Measurements from ENCODE around the gene CREG1. TPM values are rescaled to one million over a fixed set of nuclear protein-coding genes. Genes with fewer than 3 reads are reported as not detected.

CREG1 gene
- total RNA-seq, 1 experiment from 2014 or later: 21.7 TPM

DNA sequence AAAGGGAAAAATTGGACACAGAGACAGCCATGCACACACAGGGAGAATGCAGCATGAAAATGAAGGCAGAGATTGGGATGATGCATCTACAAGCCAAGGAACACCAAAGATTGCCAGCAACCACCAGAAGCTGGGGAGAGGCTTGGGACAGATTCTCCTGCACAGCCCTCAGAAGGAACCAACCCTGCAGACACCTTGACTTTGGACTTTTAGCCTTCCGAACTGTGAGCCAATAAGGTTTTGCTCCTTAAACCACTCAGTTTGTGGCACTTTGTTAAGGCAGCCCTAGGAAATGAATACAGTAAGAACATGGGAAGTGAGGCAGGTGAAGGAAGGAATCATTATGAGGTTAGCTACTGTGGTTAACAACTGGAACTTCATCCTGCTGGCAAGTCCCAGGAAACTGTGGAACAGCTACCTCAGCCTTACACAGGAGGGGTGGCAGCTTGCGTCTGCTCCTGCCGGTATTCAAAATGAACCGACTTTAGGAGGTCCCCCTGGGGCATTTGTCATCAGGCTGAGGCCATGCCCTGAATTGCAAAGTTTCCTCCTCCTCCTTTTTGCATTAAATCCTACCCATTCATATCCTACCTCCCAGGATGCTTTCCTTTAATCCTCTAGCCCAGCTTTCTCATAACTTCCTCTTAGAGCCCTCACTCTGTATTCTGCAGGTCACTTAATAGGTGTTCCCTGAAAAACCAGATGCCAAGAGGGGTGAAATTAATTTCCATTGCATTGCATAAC is 50.7 kb downstream of the CREG1 start (continued):
- TF ChIP-seq, protein P1, sequence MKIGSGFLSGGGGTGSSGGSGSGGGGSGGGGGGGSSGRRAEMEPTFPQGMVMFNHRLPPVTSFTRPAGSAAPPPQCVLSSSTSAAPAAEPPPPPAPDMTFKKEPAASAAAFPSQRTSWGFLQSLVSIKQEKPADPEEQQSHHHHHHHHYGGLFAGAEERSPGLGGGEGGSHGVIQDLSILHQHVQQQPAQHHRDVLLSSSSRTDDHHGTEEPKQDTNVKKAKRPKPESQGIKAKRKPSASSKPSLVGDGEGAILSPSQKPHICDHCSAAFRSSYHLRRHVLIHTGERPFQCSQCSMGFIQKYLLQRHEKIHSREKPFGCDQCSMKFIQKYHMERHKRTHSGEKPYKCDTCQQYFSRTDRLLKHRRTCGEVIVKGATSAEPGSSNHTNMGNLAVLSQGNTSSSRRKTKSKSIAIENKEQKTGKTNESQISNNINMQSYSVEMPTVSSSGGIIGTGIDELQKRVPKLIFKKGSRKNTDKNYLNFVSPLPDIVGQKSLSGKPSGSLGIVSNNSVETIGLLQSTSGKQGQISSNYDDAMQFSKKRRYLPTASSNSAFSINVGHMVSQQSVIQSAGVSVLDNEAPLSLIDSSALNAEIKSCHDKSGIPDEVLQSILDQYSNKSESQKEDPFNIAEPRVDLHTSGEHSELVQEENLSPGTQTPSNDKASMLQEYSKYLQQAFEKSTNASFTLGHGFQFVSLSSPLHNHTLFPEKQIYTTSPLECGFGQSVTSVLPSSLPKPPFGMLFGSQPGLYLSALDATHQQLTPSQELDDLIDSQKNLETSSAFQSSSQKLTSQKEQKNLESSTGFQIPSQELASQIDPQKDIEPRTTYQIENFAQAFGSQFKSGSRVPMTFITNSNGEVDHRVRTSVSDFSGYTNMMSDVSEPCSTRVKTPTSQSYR (CRISPR knock-in tag; IDR thresholded peaks at IDR 0.05): no peak
- TF ChIP-seq ZBTB21 (CRISPR knock-in tag; IDR thresholded peaks at IDR 0.05; ENCODE audit: borderline replicate concordance) (no peak), FOXP1 (CRISPR knock-in tag; IDR thresholded peaks at IDR 0.05; ENCODE audit: borderline replicate concordance) (no peak)

DNA sequence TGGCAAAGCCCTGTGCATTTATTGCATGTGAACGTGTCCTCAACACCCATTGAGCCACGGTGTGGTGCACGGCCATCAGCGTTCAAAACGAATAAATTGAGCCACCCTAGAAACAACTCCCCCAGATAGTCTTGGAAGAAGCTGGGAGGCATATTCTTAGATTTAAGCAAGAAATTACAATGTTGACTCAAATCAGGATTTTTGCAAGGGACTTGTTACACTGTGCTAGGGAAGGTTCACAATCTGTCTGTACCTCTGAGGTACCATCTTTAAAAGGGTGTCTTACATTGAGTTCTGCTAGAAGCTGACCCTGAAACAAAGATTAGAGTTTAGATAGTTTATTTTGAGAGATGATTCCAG is 51.4 kb downstream of the CREG1 start:
- TF ChIP-seq TEAD1 (CRISPR knock-in tag; IDR thresholded peaks at IDR 0.05) (no peak), TP53 (CRISPR knock-in tag; IDR thresholded peaks at IDR 0.05) (no peak), JUN (CRISPR knock-in tag; IDR thresholded peaks at IDR 0.05) (no peak), NFYB (CRISPR knock-in tag; conservative IDR thresholded peaks at IDR 0.05; ENCODE audit: low read depth) (no peak), ZNF423 (CRISPR knock-in tag; IDR thresholded peaks at IDR 0.05) (no peak), PRRX2 (CRISPR knock-in tag; IDR thresholded peaks at IDR 0.05) (no peak), ZNF396 (CRISPR knock-in tag; IDR thresholded peaks at IDR 0.05; ENCODE audit: borderline replicate concordance) (no peak), CBFB (CRISPR knock-in tag; IDR thresholded peaks at IDR 0.05; ENCODE audit: low read depth) (no peak), GRHL2 (CRISPR knock-in tag; IDR thresholded peaks at IDR 0.05; ENCODE audit: insufficient replicate concordance, severe bottlenecking) (no peak), SMAD4 (CRISPR knock-in tag; IDR thresholded peaks at IDR 0.05) (no peak), NFE2L1 (CRISPR knock-in tag; IDR thresholded peaks at IDR 0.05) (no peak), MXD4 (CRISPR knock-in tag; IDR thresholded peaks at IDR 0.05; ENCODE audit: borderline replicate concordance) (no peak), ZBTB21 (CRISPR knock-in tag; IDR thresholded peaks at IDR 0.05; ENCODE audit: borderline replicate concordance) (no peak), KAT7 (CRISPR knock-in tag; IDR thresholded peaks at IDR 0.05; ENCODE audit: borderline replicate concordance) (no peak), ZNF671 (CRISPR knock-in tag; IDR thresholded peaks at IDR 0.05) (no peak)
- TF ChIP-seq, protein P2, sequence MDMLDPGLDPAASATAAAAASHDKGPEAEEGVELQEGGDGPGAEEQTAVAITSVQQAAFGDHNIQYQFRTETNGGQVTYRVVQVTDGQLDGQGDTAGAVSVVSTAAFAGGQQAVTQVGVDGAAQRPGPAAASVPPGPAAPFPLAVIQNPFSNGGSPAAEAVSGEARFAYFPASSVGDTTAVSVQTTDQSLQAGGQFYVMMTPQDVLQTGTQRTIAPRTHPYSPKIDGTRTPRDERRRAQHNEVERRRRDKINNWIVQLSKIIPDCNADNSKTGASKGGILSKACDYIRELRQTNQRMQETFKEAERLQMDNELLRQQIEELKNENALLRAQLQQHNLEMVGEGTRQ (CRISPR knock-in tag; IDR thresholded peaks at IDR 0.05): no peak
- TF ChIP-seq, protein P3, sequence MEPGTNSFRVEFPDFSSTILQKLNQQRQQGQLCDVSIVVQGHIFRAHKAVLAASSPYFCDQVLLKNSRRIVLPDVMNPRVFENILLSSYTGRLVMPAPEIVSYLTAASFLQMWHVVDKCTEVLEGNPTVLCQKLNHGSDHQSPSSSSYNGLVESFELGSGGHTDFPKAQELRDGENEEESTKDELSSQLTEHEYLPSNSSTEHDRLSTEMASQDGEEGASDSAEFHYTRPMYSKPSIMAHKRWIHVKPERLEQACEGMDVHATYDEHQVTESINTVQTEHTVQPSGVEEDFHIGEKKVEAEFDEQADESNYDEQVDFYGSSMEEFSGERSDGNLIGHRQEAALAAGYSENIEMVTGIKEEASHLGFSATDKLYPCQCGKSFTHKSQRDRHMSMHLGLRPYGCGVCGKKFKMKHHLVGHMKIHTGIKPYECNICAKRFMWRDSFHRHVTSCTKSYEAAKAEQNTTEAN (CRISPR knock-in tag; IDR thresholded peaks at IDR 0.05): no peak
- TF ChIP-seq, protein P4, sequence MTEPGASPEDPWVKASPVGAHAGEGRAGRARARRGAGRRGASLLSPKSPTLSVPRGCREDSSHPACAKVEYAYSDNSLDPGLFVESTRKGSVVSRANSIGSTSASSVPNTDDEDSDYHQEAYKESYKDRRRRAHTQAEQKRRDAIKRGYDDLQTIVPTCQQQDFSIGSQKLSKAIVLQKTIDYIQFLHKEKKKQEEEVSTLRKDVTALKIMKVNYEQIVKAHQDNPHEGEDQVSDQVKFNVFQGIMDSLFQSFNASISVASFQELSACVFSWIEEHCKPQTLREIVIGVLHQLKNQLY (CRISPR knock-in tag; IDR thresholded peaks at IDR 0.05): no peak
- TF ChIP-seq, protein P5, sequence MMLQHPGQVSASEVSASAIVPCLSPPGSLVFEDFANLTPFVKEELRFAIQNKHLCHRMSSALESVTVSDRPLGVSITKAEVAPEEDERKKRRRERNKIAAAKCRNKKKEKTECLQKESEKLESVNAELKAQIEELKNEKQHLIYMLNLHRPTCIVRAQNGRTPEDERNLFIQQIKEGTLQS (CRISPR knock-in tag; conservative IDR thresholded peaks at IDR 0.05): no peak
- TF ChIP-seq, protein P6, sequence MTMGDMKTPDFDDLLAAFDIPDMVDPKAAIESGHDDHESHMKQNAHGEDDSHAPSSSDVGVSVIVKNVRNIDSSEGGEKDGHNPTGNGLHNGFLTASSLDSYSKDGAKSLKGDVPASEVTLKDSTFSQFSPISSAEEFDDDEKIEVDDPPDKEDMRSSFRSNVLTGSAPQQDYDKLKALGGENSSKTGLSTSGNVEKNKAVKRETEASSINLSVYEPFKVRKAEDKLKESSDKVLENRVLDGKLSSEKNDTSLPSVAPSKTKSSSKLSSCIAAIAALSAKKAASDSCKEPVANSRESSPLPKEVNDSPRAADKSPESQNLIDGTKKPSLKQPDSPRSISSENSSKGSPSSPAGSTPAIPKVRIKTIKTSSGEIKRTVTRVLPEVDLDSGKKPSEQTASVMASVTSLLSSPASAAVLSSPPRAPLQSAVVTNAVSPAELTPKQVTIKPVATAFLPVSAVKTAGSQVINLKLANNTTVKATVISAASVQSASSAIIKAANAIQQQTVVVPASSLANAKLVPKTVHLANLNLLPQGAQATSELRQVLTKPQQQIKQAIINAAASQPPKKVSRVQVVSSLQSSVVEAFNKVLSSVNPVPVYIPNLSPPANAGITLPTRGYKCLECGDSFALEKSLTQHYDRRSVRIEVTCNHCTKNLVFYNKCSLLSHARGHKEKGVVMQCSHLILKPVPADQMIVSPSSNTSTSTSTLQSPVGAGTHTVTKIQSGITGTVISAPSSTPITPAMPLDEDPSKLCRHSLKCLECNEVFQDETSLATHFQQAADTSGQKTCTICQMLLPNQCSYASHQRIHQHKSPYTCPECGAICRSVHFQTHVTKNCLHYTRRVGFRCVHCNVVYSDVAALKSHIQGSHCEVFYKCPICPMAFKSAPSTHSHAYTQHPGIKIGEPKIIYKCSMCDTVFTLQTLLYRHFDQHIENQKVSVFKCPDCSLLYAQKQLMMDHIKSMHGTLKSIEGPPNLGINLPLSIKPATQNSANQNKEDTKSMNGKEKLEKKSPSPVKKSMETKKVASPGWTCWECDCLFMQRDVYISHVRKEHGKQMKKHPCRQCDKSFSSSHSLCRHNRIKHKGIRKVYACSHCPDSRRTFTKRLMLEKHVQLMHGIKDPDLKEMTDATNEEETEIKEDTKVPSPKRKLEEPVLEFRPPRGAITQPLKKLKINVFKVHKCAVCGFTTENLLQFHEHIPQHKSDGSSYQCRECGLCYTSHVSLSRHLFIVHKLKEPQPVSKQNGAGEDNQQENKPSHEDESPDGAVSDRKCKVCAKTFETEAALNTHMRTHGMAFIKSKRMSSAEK (CRISPR knock-in tag; IDR thresholded peaks at IDR 0.05; ENCODE audit: borderline replicate concordance): no peak
- DNase-seq (ENCODE audit: low spot score) (no peak), ATAC-seq (no peak)
- H3K27me3 Mint-ChIP-seq (ENCODE audit: low read depth): no peaks in the 10 kb centered on the region
- H3K4me1 Mint-ChIP-seq: peaks cover 36% of the 10 kb centered on the region
- CTCF ChIA-PET: interaction anchor here (1.8 kb wide), 1 partner anchor 38 kb away, joined by 5 read pairs; no protein-coding TSS in a partner anchor
- no peak overlapping the region for H3K27ac Mint-ChIP-seq
- no peaks in the 10 kb centered on the region for H3K9me3 Mint-ChIP-seq
- no peaks in the 10 kb centered on the region for H3K36me3 Mint-ChIP-seq
- POLR2A ChIA-PET: interaction anchor here (0.6 kb wide), 1 partner anchor 222 kb away, joined by 3 read pairs; no protein-coding TSS in a partner anchor
- no peak overlapping the region for H3K4me3 Mint-ChIP-seq
